HG03280 (cell line): ENCODE results near the gene ACTA2.

Experiments
- ATAC-seq: cut with Tn5 transposase; IDR thresholded peaks from one replicate; pipeline ENCODE4 v1.9.1; 2021; ENCODE audit warnings: mild to moderate bottlenecking, moderate library complexity; ENCODE audit not compliant: unreplicated experiment

Gene ACTA2

DNA sequence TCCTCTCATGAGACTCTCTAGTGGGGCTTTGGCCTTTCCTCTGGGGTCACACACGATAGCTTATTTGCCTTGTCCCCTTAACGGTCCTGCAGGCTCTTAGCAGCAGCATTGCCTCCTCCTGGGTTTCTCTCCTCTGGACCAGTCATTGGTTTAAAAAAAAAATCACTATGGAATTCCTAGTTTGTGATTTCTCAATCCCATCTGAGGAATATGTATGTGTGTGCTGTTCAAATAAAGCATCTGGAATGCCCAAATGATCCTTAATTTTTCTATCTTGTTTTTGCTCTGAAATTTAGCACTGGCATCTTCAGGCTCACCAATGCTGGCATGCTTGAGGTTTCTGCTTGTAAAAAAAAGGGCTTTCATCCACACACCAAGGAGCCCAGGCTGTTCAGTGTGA, 30.5 kb downstream of the ACTA2 start:
- no peak for ATAC-seq

GRCh38 chr10:88920986-88921593, 31.5 kb downstream of the ACTA2 start:
- no peak for ATAC-seq

- no peak for ATAC-seq
Measured at GRCh38 chr10:88920198-88920597, 32.4 kb downstream of the ACTA2 start.

DNA sequence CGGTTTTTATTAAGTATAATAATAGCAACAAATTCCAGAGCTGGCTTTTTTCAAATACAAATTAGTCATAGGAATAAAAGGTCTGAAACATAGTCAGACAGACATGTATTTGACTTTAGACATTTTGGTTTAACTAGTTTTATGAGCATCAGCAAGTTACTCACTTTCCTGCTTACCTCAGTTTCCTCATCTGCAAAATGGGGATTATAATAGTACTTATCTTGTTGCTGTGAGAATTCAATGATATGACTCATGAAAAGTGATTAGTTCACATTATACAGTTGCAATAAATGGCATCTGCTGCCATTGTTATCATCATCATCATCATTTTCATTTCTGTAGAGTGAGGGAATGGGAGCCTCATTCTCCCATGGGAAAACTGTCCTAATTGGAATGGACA, 33.5 kb downstream of the ACTA2 start:
- ATAC-seq: no peak

GRCh38 chr10:88918191-88918905, 34.2 kb downstream of the ACTA2 start:
- ATAC-seq: no peak

DNA sequence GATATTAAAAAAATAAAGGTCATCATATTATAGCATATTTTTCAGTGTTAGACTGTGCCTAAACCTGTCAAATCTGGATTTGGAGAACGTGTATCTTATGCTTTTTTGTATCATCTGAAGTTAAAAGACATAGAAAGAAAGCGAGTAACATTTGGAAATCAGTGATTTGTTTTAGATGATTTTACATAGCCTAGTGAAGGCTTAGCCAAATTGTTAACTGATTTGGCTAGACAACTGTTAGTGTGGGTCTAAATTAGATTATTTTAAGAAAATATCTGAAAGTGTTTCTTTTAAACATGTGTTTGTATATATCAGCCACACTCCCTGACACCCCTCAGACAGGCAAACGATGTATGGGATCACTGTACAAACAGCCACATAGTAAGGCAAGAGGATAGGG, 35.6 kb downstream of the ACTA2 start:
- ATAC-seq: no peak

DNA sequence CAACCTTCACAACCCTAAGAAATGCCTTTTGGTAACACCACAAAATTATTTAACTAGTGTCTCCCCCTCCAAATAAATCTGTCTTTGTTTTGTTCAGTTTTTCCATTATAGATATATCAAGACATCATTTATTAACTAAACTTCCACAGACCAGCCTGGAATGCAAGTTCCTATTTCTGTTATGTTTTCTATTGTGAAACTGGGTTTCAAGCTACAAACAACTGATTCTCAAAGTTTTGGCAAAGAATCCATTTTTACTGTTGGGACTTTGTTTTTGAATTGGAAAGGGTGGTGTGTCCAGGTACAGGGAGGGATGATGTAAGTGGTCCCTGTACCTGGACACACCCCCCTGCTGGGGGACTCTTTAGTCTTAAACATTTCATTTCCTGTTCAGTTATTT, 36.3 kb downstream of the ACTA2 start:
- ATAC-seq: no peak

DNA sequence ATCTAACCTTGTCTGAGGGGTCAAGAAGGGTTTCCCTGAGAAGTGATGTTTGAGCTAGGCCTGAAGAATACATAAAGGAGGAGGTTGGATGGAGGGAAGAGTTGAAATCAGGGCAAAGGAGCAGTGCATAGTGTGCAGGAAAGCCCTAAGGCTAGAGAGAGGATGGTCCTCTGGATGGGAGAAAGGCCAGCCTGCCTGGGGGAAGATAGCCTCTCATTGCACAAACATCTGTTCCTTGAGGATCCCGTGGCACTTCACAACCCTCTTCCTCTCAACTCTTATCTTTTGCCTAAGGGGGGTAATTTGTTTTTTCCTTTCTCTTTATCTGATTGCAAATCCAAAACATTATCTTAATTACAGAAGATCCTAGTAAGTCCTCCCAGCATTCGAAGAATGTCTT, 36.8 kb downstream of the ACTA2 start:
- no peak for ATAC-seq

DNA sequence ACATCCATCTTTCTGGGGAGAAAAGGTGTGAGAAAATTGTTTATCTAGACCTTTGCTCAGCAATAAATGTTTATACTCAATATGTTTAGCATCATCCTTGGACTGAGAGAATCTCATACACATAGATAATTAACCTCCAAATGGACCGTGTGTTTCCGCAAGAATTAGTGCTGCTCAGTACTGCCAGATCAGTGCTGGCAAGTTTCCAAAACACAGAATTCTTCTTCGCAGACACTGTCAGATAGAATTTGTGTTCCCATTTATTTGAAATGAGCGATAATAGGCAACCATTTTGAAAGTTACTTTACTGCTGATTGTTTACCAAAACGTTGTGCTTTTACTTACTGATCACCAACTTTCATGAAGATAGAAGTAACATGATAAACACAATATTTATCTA, 38.8 kb downstream of the ACTA2 start:
- ATAC-seq: no peak

DNA sequence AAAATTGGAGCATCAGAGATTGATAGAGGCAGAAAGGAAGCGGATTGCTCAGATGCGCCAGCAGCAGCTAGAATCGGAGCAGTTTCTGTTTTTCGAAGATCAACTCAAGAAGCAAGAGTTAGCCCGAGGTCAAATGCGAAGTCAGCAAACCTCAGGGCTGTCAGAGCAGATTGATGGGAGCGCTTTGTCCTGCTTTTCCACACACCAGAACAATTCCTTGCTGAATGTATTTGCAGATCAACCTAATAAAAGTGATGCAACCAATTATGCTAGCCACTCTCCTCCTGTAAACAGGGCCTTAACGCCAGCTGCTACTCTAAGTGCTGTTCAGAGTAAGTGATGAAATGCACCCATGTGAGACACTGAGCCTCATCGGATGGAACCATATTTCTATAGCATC, 39.4 kb downstream of the ACTA2 start:
- no peak for ATAC-seq

GRCh38 chr10:88911851-88912250, 40.7 kb downstream of the ACTA2 start:
- no peak for ATAC-seq

- ATAC-seq: no peak
Measured at GRCh38 chr10:88911116-88911515, 41.5 kb downstream of the ACTA2 start.

DNA sequence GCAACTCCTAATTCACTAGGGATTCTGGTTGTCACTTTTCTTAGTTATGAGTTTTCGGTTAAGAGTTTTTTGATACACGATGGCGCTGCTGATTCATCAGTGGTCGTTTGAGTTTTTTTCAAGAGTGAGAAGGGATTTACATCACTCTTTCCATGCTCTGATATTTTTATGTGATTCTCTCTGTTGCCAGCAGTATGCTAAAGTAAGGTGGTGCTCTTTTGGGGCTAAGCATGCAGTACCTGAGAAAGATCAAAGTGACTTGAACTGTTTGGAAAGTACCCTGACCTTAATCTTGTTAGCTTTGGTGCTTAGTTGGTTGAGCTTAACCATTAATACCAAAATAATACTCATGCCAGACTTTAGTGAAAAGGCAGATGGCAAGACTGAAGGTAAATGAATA, 44.4 kb downstream of the ACTA2 start:
- no peak for ATAC-seq

- ATAC-seq: no peak
Measured at GRCh38 chr10:88906921-88907320, 45.7 kb downstream of the ACTA2 start.

GRCh38 chr10:88903715-88904114, 48.9 kb downstream of the ACTA2 start:
- no peak for ATAC-seq

DNA sequence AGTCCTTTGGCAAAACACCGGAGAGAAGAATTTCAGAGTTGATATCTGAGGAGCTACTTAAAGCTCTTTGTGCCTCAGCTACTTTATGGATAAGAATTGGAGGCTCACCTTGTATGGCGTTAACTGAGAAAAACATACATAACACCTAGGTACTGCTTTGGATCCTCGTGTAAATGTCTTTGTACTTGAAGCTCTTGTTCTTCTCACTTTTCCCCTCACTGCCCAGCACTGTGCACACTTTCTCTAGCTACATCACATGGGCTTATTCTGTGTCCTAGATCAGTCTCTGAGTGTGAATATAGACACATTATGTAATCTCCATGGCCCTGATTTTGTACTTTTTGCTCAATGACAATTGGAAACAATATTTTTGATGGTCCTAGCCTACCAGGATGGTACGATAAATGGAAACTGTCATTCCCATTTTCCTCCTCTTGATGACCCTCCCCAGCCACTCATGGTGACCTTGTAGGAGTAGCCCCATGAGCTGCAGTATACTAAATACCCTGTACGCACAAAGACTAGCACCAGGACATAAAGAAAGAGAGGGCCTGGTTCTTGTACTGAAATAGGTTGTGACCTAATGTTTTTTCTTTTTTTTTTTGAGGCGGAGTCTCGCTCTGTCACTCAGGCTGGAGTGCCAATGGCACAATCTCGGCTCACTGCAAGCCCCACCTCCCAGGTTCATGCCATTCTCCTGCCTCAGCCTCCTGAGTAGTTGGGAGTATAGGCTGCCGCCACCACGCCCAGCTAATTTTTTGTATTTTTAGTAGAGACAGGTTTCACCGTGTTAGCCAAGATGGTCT, 50.4 kb downstream of the ACTA2 start:
- ATAC-seq: peak; percentile 44

DNA sequence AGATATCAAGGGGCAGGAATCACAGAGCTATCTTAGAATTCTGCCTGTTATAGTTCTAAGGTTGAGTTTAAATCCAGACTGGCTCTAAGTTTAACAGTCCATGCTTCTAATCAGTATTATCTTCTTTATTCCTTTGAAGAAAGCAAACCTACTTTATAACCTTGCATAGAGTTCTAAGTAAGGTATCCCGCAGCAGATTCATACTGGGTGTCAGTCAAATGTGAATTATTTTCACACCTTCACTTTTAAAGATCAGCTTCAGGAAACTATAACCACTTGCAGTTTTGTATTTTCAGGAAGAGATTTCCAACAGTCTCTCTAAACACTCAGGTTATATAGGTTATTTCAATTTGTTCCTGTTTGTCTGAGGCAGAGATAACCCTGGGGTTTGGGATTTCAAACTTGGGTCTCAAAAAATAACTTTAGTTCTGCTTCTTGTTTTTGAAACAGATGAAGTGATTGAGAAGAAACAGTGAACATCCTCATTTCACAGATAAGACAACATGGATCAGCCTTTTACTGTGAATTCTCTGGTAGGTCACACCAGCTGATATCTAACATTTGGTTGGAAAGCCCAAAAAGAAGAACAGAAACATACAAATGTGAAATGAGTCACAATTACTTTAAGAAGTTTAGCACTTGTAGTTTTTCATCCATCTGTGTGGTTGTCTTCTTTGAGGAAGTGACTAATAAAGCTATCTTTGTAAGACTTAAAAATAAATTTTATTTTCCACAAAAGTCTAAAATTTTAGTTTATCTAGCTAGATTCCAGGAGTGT, 51.2 kb downstream of the ACTA2 start:
- ATAC-seq: peak; percentile 81

DNA sequence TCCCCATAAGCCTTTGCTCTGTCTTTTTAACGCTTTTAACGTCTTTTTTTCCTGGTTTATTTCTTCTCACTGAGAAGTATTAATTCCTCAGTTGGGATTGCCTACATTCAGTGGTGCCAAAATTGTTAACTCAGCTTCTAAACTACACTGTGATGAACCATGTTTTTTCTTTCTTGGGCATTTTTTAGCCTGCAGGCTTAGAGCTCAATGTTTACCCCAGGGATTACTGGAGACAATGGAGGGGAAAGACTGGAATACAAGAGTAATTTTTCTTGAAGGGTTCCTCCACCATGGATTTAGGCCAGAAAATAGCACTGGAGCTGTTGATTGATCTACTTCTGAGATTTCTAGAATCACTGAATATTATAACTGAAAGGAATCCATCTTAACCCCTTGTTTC, 52.7 kb downstream of the ACTA2 start:
- no peak for ATAC-seq

DNA sequence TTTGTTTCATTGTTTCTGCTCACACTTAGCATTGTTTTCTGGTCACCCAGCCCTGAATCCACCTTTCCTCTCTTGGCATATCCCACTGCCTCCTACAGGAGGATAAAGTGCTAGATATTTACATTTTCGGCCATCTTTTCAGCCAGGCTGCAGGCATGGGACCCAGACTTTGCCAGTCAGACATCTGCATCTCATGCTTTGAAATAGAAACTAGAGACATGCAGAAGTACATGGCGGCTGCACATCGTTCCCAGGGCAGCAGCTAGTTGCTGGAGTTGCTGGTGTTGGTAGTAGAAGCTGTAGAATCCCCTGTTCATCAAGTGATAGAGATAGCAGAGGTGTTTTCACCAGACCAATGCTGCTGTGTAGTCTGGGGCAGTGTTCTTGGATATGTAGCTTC, 53.8 kb downstream of the ACTA2 start:
- ATAC-seq: no peak

GRCh38 chr10:88896994-88897853, 55.3 kb downstream of the ACTA2 start:
- ATAC-seq: no peak
